ENCODE results near the gene ANKS3.

- TF ChIP-seq POLR2A (IDR thresholded peaks at IDR 0.05) (no peak), CTCF (IDR thresholded peaks at IDR 0.05) (no peak)
These were observed 47.4 kb downstream of the ANKS3 start for GRCh38 chr16:4686497-4687210.
